HG03103 (cell line): ENCODE measurements around the gene CINP.

Experiments
- ATAC-seq: cut with Tn5 transposase; IDR thresholded peaks from one replicate; pipeline ENCODE4 v1.9.1; 2021; ENCODE audit warnings: low read depth; ENCODE audit not compliant: unreplicated experiment

CINP gene

GRCh38 chr14:102362545-102363181 is at the start of gene CINP, which contains the start of gene TECPR2:
TSS of gene CINP (minus strand) at chr14:102362890. CDS start at chr14:102362851, 39 bp downstream.
TSS of gene TECPR2 (plus strand) at chr14:102362941. CDS start at chr14:102376722, 13,781 bp downstream.
- peak; percentile 88 for ATAC-seq

- ATAC-seq: no peak
These were observed 46.0 kb upstream of the CINP start for GRCh38 chr14:102408724-102409123.

- no peak for ATAC-seq
These were observed 44.6 kb upstream of the CINP start for GRCh38 chr14:102407258-102407657.

- ATAC-seq: no peak
These were observed 40.3 kb upstream of the CINP start for GRCh38 chr14:102403028-102403427.

GRCh38 chr14:102396521-102396920 is 33.8 kb upstream of the CINP start:
- ATAC-seq: no peak

- ATAC-seq: no peak
These were observed 32.2 kb upstream of the CINP start for GRCh38 chr14:102394717-102395375.

- no peak for ATAC-seq
These were observed 29.8 kb upstream of the CINP start for GRCh38 chr14:102392506-102392905.

- ATAC-seq: no peak
These were observed 27.6 kb upstream of the CINP start for GRCh38 chr14:102390064-102390855.

GRCh38 chr14:102389246-102389645 is 26.6 kb upstream of the CINP start:
- ATAC-seq: no peak

GRCh38 chr14:102387086-102387485 is 24.4 kb upstream of the CINP start:
- no peak for ATAC-seq

GRCh38 chr14:102378830-102379229 is 16.1 kb upstream of the CINP start:
- no peak for ATAC-seq

- ATAC-seq: no peak
These were observed 15.0 kb upstream of the CINP start for GRCh38 chr14:102377696-102378095.

- ATAC-seq: no peak
These were observed 12.4 kb upstream of the CINP start for GRCh38 chr14:102375119-102375518.

GRCh38 chr14:102374264-102374663 is 11.6 kb upstream of the CINP start:
- no peak for ATAC-seq

- no peak for ATAC-seq
These were observed 10.4 kb upstream of the CINP start for GRCh38 chr14:102373110-102373509.

GRCh38 chr14:102371361-102371760 is 8.7 kb upstream of the CINP start:
- no peak for ATAC-seq

GRCh38 chr14:102370305-102370809 is 7.7 kb upstream of the CINP start:
- no peak for ATAC-seq

- ATAC-seq: peak; percentile 15
These were observed 673 bp upstream of the CINP start for GRCh38 chr14:102363182-102363943.

GRCh38 chr14:102362084-102362483 is 606 bp downstream of the CINP start:
- ATAC-seq: no peak

GRCh38 chr14:102360388-102360787 is 2.3 kb downstream of the CINP start:
- no peak for ATAC-seq
